Sigmoid colon (tissue), 7 donors: ENCODE results near the gene DCBLD2. TPM values are rescaled to one million over a fixed set of nuclear protein-coding genes. Genes with fewer than 3 reads are reported as not detected.

Experiments used
- DNase-seq: peaks from one replicate; pipeline ENCODE4 v3.0.0-alpha.2; 2019
- H3K27ac ChIP-seq, 4 donors: fragments of 200-600 bp; sonication (generic); one replicate each; pipeline ENCODE4 v1.5.1; 2016 to 2019; ENCODE audit warnings: mild to moderate bottlenecking in 1 of 4
- H3K27me3 ChIP-seq, 3 donors: fragments of 200-600 bp; sonication (generic); one replicate each; pipeline ENCODE4 v1.5.1; 2019; ENCODE audit warnings: mild to moderate bottlenecking in 1 of 3
- H3K36me3 ChIP-seq, 4 donors: fragments of 200-600 bp; sonication (generic); one replicate each; pipeline ENCODE4 v1.5.1; 2016 to 2019
- H3K4me1 ChIP-seq, 4 donors: fragments of 200-600 bp; sonication (generic); one replicate each; pipeline ENCODE4 v1.5.1; 2017 to 2019
- H3K4me3 ChIP-seq, 4 donors: fragments of 200-600 bp; sonication (generic); one replicate each; pipeline ENCODE4 v1.5.1; 2017 to 2019; ENCODE audit warnings: mild to moderate bottlenecking in 2 of 4, moderate library complexity in 1 of 4
- H3K9me3 ChIP-seq, 4 donors: fragments of 200-600 bp in 3 of 4; sonication (generic) in 3 of 4; one replicate each; pipeline versions ENCODE4 v1.5.1 to v1.6.1; 2013 to 2019
- EP300 ChIP-seq, 4 donors: sonication (generic); formaldehyde crosslinking; IDR thresholded peaks; one replicate each; pipeline ENCODE4 v1.6.1; 2017; ENCODE audit warnings: antibody characterized with exemption in 4 of 4
- POLR2A ChIP-seq, 2 donors: fragments of 450-650 bp; IDR thresholded peaks; one replicate each; pipeline ENCODE4 v1.6.1; 2016; ENCODE audit warnings: antibody characterized with exemption in 2 of 2, mild to moderate bottlenecking in 2 of 2, moderate library complexity in 2 of 2
- POLR2AphosphoS5 ChIP-seq, 4 donors: sonication (generic); formaldehyde crosslinking; IDR thresholded peaks; one replicate each; pipeline ENCODE4 v1.6.1; 2017; ENCODE audit warnings: antibody characterized with exemption in 4 of 4
- WGBS, 2 donors: extraction: QIAGEN DNeasy Blood & Tissue Kit; methylation state at CpG; one replicate each; pipeline ENCODE4 v1.1.7; 2013; 5-methylcytosine and 5-hydroxymethylcytosine counted together
- intact Hi-C: fragments of 100-400 bp; cut with DNase I; formaldehyde crosslinking; loops from one replicate; pipeline ENCODE4 v1.15.1; 2023
- polyA plus RNA-seq, 3 donors: library from polyadenylated mRNA; stranded (reverse); fragments of 200-250 nt; gene quantifications; one replicate each; pipeline ENCODE4 v1.2.3, GENCODE V29; 2013
- total RNA-seq, 4 donors: library from RNA; depleted of rRNA; stranded (reverse); fragments of >200 nt; gene quantifications; one replicate each; pipeline ENCODE4 v1.1.0, GENCODE V29; 2016
- TF ChIP-seq, protein P1 (sequence below), 4 experiments: fragments of 450-650 bp in 3 of 4; fragments of 200-600 bp in 1 of 4; IDR thresholded peaks; one replicate each; pipeline ENCODE4 v1.5.1; 2016 to 2019; ENCODE audit warnings: antibody characterized with exemption in 4 of 4, mild to moderate bottlenecking in 3 of 4, moderate library complexity in 2 of 4
- donor health status: healthy with polysubstance abuse.
- donor health status: Bipolar disorder and iron deficiency.
- donor health status: healthy.

DCBLD2 gene
- total and polyA plus RNA-seq, 7 donors = 1.2 to 56.5 (median 38.8) TPM

GRCh38 chr3:98827221-98827920 is 74.1 kb downstream of the DCBLD2 start:
- intact Hi-C loops = no loop called here
- Histone ChIP-seq H3K27ac (no peak overlapping the region), H3K27me3 (no peaks in the 10 kb centered on the region), H3K4me1 (peaks cover 0 to 17% (median 4%) of the 10 kb centered on the region in 4 donors), H3K36me3 (peaks cover 0 to 1% (median 0%) of the 10 kb centered on the region in 4 donors), H3K9me3 (peaks cover 0 to 2% (median 0%) of the 10 kb centered on the region in 4 donors), H3K4me3 (no peak overlapping the region)
- TF ChIP-seq, protein P1, sequence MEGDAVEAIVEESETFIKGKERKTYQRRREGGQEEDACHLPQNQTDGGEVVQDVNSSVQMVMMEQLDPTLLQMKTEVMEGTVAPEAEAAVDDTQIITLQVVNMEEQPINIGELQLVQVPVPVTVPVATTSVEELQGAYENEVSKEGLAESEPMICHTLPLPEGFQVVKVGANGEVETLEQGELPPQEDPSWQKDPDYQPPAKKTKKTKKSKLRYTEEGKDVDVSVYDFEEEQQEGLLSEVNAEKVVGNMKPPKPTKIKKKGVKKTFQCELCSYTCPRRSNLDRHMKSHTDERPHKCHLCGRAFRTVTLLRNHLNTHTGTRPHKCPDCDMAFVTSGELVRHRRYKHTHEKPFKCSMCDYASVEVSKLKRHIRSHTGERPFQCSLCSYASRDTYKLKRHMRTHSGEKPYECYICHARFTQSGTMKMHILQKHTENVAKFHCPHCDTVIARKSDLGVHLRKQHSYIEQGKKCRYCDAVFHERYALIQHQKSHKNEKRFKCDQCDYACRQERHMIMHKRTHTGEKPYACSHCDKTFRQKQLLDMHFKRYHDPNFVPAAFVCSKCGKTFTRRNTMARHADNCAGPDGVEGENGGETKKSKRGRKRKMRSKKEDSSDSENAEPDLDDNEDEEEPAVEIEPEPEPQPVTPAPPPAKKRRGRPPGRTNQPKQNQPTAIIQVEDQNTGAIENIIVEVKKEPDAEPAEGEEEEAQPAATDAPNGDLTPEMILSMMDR (IDR thresholded peaks at IDR 0.05) = no peak
- TF ChIP-seq POLR2AphosphoS5 (IDR thresholded peaks at IDR 0.05) (no peak), EP300 (IDR thresholded peaks at IDR 0.05) (no peak), POLR2A (IDR thresholded peaks at IDR 0.05) (no peak)
- WGBS, 2 donors = 77 to 88% methylated on average over 1 of the region's 1 CpG
- no peak for DNase-seq

DNA sequence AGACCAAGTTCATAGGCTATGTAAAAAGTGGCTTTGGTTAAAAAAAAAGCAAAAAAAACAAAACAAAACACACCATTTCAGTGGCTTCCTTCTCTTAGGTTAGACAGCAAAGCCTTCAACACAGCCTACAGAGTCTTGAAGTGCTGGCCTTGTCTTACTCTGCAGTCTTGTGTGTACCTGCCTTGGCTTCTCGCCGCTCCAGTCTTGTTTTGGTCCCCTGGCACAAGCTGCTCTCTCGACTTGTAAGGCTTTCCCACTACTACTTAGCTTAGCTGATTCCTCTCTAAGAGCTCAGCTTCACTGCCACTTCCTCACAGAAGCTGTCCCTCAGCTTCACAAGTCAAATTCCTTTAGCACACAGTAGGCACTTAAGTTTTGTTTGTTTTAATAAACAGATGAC is 75.4 kb downstream of the DCBLD2 start:
- Histone ChIP-seq H3K4me1 (peaks cover 0 to 17% (median 4%) of the 10 kb centered on the region in 4 donors), H3K27ac (no peak overlapping the region), H3K4me3 (no peak overlapping the region), H3K27me3 (no peaks in the 10 kb centered on the region), H3K9me3 (peaks cover 0 to 2% (median 0%) of the 10 kb centered on the region in 4 donors), H3K36me3 (peaks cover 0 to 10% (median 0%) of the 10 kb centered on the region in 4 donors)
- DNase-seq = no peak
- TF ChIP-seq, protein P1 (IDR thresholded peaks at IDR 0.05) = no peak
- no peak for TF ChIP-seq EP300 (IDR thresholded peaks at IDR 0.05)
- no peak for TF ChIP-seq POLR2AphosphoS5 (IDR thresholded peaks at IDR 0.05)
- TF ChIP-seq POLR2A (IDR thresholded peaks at IDR 0.05) = no peak
- intact Hi-C loops = no loop called here
- WGBS, 2 donors = 83 to 86% methylated on average over 3 of the region's 3 CpGs

- Histone ChIP-seq H3K4me1 (peaks cover 0 to 17% (median 4%) of the 10 kb centered on the region in 4 donors), H3K9me3 (no peaks in the 10 kb centered on the region), H3K27me3 (no peaks in the 10 kb centered on the region), H3K36me3 (peaks cover 0 to 18% (median 0%) of the 10 kb centered on the region in 4 donors), H3K27ac (no peak overlapping the region), H3K4me3 (no peak overlapping the region)
- intact Hi-C loops = no loop called here
- no peak for DNase-seq
- 96% methylated on average over 6 of the region's 6 CpGs for WGBS, 2 donors
- TF ChIP-seq, protein P1 (IDR thresholded peaks at IDR 0.05) = no peak
- TF ChIP-seq EP300 (IDR thresholded peaks at IDR 0.05) (no peak), POLR2A (IDR thresholded peaks at IDR 0.05) (no peak), POLR2AphosphoS5 (IDR thresholded peaks at IDR 0.05) (no peak)
These were observed 77.2 kb downstream of the DCBLD2 start for GRCh38 chr3:98824256-98824655.

GRCh38 chr3:98823791-98824190 is 77.7 kb downstream of the DCBLD2 start:
- DNase-seq = no peak
- Histone ChIP-seq H3K4me3 (no peak overlapping the region), H3K36me3 (peaks cover 0 to 23% (median 0%) of the 10 kb centered on the region in 4 donors), H3K9me3 (no peaks in the 10 kb centered on the region), H3K27me3 (no peaks in the 10 kb centered on the region), H3K27ac (no peak overlapping the region), H3K4me1 (peaks cover 0 to 17% (median 4%) of the 10 kb centered on the region in 4 donors)
- 95 to 97% methylated on average over 4 of the region's 4 CpGs for WGBS, 2 donors
- TF ChIP-seq, protein P1 (IDR thresholded peaks at IDR 0.05) = no peak
- no peak for TF ChIP-seq POLR2A (IDR thresholded peaks at IDR 0.05)
- TF ChIP-seq POLR2AphosphoS5 (IDR thresholded peaks at IDR 0.05) = no peak
- TF ChIP-seq EP300 (IDR thresholded peaks at IDR 0.05) = no peak
- intact Hi-C loops = no loop called here
